NCI-H460 (cell line): ENCODE data around the gene PBX2. TPM values are rescaled to one million over a fixed set of nuclear protein-coding genes. Genes with fewer than 3 reads are reported as not detected.
A peak's percentile ranks its signal among the peaks of the same experiment; 100 is the strongest.
"Not testable (repeated sequence)": the region's sequence is repeated elsewhere in the genome, so short reads cannot be mapped to it uniquely, and the experiment has no call there.

Experiments used
- DNase-seq: peaks from one replicate; pipeline ENCODE4 v3.0.0-alpha.2; 2016; ENCODE audit warnings: low read depth; ENCODE audit errors: extremely low read depth
- total RNA-seq: library from RNA; depleted of rRNA; stranded (reverse); fragments of >200 nt; shearing (Covaris generic); gene quantifications from 2 replicates; pipeline ENCODE4 v1.2.3, GENCODE V29; 2014

Gene PBX2
- total RNA-seq, 1 experiment from 2014 or later, result 10.7 TPM

GRCh38 chr6:32203426-32204267 is 13.6 kb upstream of the PBX2 start:
- no peak for DNase-seq

GRCh38 chr6:32202186-32202585 is 12.2 kb upstream of the PBX2 start:
- no peak for DNase-seq

GRCh38 chr6:32200711-32201475 is 10.9 kb upstream of the PBX2 start:
- no peak for DNase-seq

- no peak for DNase-seq
Measured at GRCh38 chr6:32198866-32199265, 8.9 kb upstream of the PBX2 start.

- no peak for DNase-seq
Measured at GRCh38 chr6:32198345-32198696, 8.3 kb upstream of the PBX2 start.

GRCh38 chr6:32196682-32197616 is 6.9 kb upstream of the PBX2 start:
- no peak for DNase-seq

GRCh38 chr6:32195902-32196681 is 6.1 kb upstream of the PBX2 start:
- peak; percentile 73 for DNase-seq

- peak; percentile 99 for DNase-seq
Measured at GRCh38 chr6:32195652-32195901, 5.6 kb upstream of the PBX2 start.

GRCh38 chr6:32194825-32195651 is 5.0 kb upstream of the PBX2 start:
- DNase-seq, result peak; percentile 27

- DNase-seq, result no peak
Measured at GRCh38 chr6:32194388-32194787, 4.4 kb upstream of the PBX2 start.

GRCh38 chr6:32193096-32193495 is 3.1 kb upstream of the PBX2 start:
- DNase-seq, result not testable (repeated sequence)

GRCh38 chr6:32192608-32193039 is 2.6 kb upstream of the PBX2 start, which contains the start of gene GPSM3:
GPSM3 (minus strand) TSS chr6:32192643; CDS start chr6:32192513, 130 bp downstream.
- no peak for DNase-seq

- no peak for DNase-seq
Measured at GRCh38 chr6:32191696-32192607, 1.9 kb upstream of the PBX2 start.

GRCh38 chr6:32190911-32191677 is 1.1 kb upstream of the PBX2 start:
- no peak for DNase-seq

GRCh38 chr6:32189742-32190053 is 304 bp downstream of the PBX2 start:
- no peak for DNase-seq

- no peak for DNase-seq
Measured at GRCh38 chr6:32189069-32189741, 797 bp downstream of the PBX2 start.

GRCh38 chr6:32188381-32189068 is 1.5 kb downstream of the PBX2 start:
- no peak for DNase-seq
